DMS53 treated with DMSO at 0.1 percent for 48 hours (cell line): Measurements from ENCODE around the gene RBMS3.

Source experiments
- DNase-seq: peaks from one replicate; lab custom pipeline; 2025; ENCODE audit not compliant: unreplicated experiment; lab: John Stamatoyannopoulos, UW

Gene RBMS3

DNA sequence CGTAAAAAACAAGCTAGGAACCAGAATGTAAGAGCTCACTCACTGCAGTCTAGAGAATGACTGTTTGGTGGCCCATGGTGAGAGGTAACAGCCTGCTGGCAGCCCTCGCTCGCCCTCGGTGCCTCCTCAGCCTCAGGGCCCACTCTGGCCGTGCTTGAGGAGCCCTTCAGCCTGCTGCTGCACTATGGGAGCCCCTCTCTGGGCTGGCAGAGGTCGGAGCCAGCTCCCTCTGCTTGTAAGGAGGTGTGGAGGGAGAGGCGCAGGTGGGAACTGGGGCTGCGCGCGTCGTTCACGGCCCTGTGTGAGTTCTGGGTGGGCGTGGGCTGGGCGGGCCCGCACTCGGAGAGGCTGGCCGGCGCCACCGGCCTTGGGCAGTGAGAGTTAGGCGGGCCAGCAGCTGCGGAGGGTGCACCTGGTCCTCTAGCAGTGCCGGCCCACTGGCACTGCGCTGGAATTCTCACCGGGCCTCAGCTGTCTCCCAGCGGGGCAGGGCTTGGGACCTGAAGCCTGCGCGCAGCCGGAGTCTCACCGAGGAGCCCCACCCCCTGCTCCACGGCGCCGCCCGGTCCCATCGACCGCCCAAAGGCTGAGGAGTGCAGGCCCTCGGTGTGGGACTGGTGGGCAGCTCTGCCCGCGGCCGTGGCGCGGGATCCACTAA, 420.6 kb downstream of the RBMS3 start:
- DNase-seq = no peak

DNA sequence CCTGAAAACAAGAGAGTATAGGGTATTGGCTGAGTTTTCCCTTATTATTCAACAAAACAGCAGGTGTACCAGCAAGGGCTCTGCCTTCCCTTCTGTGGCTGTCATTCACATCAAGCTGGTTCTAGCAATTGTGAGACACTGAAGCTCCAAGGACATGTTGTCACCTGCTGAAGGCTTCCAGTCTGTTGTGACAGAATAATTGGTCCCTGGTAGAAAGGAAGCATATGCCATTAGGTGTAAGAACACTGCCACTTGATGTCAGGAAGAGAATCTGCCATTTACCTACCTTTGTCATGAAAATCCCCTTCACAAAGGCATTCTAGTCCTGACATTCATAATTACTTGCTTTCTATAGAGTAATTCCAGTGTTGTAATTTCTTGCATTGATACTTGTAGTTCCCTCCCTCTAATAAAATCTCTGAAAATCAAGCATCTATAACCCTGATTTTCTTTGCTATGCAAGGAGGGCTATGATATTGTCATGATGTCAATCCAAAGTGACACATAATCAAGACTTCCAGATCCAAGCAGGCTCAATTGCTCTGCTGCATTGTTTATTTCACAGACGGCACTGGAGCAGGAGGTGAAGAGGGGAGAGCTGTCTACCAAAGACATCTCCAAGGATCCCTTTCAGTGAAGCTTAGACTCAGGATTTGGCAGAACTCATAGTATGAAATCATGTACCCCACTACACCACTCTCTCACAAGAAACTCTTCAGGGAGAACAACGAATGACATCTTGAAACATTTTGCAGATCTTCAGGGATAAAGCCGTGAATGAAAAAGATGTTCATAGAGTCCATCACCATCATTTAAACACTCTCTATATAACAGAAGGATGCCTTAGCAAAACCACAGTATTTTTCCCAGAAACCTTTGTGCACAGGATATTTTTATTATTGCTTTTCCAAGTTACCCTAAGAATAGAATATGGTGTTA, 425.3 kb downstream of the RBMS3 start:
- no peak for DNase-seq

DNA sequence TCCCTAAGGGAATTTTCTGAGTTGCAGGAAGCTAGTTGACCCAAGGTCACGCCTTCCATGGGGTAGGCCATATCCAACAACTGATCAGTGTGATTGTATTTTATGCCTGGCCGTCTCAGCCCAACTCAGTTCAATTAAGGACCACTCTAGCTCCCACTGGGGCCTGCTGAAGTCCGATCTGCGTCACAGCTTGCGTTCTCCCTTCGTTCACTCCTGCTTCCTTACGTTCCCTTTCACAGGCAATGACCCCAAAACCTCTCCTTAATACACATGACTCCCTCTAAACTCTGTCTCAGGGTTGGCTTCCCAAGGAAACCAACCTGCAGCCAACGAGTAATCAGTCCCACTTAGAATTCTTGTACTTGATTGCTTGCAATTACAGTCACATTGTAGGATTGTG, 428.0 kb downstream of the RBMS3 start:
- DNase-seq = no peak

DNA sequence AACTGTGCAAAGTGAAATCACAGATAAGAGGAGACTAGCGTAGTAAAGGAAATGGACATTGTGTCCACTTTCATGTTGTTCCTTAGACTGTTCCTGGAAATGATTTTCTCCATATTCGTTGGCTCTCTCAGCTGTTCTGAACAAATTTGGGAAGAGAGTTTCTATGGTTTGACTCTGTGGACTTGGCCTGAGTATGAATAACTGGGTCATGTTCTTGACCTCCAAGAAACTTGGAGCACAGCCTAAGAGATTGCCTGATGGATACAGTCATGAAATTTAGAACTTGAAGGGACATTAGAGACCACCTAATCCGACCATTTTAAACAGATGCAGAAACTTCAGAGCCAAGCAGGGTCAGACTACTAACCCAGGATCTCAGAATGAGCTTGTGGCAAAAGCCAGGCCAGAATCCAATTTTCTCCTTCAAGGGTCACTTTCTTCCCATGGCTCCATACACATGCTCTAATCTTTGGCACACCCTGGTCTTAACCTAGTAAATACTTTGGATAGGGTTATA, 430.4 kb downstream of the RBMS3 start:
- DNase-seq = no peak

DNA sequence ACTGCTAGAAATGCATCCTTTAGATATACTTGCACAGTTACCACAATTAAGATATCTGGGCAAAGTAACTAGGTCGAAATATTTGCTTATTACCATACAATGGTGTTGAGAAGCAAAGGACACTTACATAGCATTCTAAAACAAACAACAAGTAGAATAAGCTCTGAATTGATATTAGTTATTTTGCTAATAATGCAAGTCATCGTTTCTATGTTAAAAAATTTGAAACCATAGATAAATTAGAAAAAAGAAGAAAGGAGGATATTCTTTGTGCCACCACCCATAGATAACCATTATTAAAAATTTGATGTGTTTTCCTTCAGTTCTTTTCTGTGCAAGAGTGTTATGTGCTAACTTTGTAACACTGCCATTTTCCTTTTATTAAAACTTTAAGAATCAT, 435.3 kb downstream of the RBMS3 start:
- no peak for DNase-seq

DNA sequence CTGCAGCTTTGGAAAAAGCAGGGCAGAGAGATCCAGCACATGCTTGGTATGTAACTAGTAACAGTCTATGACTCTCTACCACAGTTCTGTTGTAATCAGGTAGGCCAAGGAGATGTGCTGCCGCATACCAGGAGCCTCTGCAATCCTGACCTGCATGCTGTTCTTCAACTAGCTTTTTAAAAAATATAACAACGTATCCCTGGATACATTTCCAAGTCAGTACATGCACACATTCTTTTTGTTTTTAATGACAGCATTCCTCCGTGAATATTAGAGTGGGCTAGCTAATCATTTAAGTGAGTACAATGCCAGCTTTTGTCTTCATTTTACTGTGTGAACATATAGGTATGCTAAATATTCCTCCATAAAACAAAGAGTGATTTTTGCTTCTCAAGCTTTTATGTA, 437.8 kb downstream of the RBMS3 start:
- no peak for DNase-seq

DNA sequence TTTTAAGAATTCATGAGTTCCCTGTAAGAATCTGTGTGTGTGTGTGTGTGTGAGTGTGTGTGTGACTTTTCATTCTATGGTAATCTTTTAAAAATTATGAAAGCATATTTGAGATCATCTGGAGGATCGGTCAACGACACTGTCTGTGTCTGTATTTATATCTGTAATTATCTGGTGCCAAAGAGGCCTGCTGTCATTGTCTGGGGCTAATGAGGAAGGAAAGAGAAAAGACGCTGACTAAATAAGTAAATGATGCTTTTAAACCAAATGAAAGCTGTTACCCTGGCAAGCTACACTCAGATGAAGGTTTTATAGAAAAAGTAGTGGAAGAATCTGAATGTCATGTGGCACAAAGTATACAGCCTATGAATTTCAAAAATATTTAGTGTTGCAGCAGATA, 439.8 kb downstream of the RBMS3 start:
- DNase-seq = no peak

DNA sequence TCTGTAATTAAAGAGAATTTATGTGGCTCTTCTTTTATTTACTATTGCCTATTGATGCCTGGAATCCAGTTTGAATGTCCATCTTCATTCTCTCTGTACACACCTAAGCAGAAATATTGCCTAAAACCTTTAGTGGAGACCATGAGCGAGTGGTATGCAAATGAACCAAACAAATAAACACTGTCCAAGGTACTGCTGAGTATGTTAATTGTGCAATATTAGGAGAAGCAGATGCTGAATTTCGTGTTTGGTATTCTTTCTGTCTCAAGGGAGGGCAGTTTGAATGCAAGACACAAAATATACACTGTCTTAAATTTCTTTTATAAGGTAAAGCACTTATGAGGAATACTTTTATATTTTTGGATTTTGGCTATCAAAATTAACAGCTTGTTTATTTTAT, 440.9 kb downstream of the RBMS3 start:
- no peak for DNase-seq

DNA sequence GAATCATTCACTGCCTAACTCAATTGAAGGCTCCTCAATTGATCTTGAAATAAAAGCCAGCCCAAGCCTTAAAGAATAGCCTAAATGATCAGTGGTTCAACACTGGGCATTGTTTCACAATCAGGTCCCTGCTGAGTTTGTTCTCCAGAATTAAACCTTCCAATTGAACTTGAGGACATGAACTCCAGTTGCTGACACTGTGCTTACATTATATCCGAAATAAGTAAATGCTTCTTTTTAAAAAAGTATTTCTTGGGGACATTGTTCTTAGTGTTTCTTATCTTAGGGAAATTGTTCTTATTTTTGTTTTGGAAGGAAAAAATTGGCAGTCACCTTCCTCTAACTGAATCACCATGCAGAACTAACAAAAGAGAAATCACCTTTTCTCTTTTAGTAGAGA, 450.2 kb downstream of the RBMS3 start:
- no peak for DNase-seq

DNA sequence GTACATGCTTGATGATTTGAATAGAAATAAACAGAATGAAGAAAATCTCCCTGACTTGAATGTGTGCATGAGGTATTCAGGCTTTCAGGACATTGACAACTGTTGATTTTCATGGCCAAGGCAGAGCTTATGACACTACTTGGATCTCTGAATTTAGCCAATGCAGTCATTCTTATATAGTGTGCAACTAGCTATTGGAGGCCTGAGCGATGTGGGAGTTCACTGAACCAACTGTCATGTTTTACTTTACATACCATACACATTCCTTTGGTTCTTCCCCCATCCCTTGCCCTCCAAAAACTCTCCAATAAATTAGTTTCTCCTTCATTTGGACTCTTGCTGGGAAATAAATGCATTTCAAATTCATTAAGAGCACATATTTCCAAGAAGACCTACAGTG, 460.4 kb downstream of the RBMS3 start:
- no peak for DNase-seq

DNA sequence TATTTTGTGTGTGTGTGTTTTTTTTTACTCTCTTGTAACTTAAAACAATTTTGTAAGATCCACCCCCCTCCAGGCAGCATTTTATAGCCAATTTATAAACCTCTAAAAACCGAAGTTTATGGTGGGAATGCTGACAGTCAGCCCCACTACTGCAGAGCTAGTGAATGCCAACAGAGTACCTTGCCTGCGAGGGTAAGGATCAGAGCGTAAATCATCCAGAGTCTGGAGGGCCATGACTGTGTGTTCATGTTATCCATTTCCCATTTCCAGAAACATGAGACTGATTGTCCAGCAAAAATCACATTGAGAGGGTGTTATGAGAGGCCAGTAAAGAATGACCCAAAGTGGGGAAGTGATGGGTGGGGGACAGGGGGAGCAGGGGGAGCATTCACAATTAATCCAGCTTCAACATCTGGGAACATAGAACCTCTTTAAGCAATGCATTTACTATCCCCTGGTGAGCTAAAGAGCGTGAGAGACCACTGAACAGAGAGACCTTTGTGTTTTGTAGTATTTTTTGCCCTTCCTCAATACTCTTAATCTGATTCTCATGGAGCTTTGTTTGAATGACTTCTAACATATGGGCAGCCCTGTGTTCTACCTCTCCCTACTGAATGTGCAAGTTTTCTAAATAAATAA, 464.5 kb downstream of the RBMS3 start:
- DNase-seq = no peak

DNA sequence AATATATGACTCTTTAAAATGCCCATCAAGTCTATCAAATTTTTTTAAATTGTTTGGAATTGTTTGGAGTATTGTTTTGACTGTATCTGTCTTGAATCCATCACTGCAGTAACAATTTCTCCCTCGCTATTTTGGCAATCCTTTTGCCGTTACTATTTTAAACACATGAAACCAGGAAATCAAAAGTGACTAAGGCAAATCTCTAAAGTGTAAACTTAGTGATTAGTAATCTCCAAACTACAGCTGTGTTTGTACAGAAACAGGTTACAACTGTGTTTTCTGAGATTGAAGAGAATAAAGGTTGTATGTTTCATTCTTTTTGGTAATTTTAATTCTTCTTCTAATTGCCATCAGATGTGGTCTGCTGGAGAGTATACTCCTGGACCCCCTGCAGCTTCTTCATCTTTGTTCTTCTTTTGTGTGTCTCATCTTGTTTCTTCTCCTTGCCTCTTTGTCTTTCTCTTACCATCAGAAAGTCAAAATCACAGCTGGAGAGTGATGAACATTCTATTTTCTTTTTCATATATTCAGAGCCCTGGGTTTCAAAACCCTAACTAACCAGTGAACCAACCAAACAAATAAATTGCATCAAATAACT, 465.4 kb downstream of the RBMS3 start:
- DNase-seq = no peak

DNA sequence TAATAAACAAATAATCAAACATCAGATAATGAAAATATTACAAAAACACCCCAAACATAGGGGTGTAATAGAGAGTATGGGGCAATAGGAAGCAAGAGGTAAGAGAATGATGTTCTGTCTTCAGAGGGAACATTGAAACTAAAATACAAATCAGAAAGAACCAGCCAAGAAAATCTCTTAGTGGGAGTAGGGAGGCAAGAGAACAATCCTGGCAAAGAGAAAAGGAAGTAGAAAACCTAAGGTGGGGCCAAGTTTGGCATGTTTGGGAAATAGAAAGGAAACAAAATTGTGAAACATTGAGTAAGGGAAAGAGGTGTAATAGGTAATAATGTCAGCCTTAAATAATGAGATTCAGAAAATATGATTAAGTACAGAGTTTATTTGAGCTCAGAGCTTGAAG, 467.1 kb downstream of the RBMS3 start:
- DNase-seq = no peak

DNA sequence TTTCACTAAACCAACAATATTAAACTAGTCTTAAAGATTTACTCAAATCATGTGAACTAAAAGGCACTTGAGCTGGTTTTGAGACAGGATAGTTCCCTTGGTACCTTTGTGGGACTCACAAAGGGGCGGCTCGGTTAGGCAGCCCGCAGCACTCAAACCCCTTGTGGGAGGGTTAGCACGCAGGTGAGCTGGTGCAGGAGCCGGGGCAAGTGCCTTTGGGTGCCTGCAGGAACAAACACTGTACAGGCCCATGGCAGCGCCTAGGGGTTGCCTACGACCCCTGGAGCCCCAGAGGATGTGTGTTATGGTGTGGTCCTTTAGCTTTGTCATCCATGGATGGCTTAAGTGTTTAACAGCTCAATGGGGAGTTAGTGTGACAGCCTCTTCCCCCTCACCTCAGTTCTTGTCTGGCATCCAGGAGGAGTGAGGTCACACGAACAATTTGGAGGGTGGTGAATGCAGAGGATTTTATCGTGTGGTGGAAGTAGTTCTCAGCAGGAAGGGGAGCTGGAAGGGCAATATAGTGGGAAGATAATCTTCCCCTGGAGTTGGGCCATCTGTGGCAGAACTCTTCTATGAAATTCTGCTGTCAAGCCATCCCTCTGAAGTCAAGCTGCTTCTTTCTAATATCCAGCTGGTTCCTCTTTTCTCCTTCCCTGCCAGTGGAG, 470.9 kb downstream of the RBMS3 start:
- DNase-seq = no peak

DNA sequence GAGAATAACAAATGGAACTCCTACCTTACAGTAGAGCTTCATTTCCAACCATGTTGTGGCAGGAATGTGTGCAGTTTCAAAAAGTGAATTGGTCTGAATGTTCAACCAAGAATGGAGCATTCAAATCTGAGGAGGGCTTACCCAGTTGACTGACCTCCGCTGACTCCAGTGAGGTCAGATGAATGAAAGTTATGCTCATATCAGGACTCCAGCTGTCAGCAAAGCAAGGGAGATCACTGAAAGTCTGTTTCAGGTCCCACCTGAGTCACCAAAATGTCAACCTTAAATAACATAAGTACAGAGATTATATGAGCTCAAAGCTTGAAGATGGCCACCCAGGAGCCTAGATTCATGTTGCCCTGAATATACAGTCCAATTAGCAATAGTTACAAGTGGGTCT, 473.5 kb downstream of the RBMS3 start:
- no peak for DNase-seq

DNA sequence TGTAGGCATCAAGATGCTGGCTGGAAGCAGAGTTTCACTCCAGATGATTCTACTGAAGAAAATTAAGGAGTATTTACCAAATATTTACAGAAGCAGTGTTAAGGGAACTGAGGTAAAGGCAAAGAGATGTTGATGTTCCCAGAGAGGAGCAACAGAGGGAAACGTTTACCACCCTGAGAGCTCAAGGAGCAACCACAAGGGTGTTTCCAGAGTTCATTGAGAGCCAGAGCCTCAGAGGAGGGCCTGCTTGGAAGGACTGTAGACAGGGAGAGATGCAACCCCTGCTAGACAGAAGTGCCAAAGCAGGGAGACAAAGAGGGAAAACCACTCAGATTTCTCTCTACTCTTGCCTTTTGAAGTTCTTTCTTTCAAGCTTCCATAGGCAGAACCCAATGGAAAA, 474.5 kb downstream of the RBMS3 start:
- no peak for DNase-seq

DNA sequence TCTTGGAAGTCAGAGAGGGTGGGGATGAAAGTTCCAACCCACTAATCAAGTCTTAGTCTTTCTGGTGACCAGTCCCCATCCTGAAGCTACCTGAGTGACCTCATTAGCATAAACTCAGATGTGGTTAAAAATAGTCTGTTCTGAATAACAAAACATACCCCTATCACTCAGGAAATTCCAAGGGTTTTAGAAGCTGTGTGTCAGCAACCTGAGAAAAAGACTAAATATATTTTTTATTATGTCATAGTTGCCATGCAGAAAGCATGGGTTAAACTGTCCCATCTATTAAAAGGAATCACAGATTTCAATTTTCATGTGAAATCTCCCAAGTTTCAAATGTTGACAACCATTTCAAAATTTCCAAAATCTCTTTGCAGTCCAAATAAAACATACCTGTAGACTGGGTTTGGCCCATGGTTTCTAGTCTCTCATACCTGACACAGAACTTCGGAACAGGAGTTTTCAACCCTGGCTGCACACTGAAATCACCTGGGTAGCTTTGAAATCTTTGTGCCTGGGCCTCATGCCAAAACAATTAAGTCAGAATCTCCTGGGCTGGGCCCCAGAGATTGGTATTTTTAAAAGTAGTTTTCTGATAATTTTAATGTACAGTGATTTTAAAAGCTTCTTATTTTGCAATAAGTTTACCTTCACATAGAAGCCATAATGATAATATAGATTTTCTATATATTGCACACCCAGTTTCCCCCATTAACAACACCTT, 476.3 kb downstream of the RBMS3 start:
- DNase-seq = no peak

DNA sequence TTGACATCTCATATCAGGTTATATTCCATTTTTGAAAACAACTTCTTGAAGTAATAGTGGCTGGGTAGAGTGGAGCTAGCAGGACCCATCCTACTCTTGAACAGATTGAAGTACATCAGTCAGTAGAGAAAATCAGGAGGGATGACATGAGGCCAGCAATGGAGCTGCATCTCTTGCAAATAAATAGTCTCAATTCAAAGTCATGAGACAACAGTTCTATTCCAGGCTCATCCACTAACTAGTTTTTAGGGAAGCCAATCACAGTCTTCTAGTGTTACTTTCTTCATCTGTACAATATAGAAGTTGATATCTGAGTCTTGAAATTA, 477.2 kb downstream of the RBMS3 start:
- DNase-seq = no peak

DNA sequence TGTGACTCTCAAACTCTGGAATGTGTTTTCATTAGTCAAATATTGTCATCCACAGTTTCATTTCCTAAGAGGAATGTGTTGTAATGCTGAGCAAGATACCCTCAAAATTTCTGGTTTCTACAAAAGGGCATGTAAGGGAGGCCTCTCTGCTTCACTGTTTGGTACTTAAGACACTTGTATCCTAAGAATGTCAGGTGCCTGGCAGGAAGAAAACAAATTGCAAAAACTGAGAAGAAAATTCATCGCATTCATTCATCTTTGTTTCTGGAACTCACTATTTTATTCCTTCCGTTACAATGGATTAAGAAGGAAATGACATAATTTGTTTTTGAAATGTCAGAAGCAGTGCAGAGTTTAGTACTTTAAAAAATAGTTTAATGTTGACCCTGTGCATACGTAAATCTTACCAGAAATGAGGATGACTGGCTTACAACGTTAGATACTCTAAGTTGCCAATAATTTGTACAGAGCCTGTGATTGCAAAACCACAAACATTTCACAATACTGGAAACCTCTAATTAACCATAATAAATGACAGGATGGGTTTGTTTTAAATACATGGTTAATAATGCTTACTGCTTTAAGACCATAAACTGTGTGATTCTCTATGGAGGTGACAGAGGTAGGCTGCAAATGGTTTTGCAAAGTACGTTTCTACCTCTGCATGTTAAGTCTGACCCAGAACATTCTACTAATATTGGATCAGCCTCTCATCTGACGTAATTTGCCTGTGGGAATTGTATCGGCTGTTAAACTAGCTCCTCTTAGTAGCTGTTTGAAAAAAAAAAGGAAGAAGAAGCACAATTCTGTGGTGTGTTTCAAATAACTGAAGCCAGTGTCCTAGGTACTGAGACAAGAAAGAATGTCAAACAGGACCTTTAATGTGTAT, 477.8 kb downstream of the RBMS3 start:
- no peak for DNase-seq
